Pancreas (tissue), 10 donors: Measurements from ENCODE around the gene LRRC23. TPM values are rescaled to one million over a fixed set of nuclear protein-coding genes. Genes with fewer than 3 reads are reported as not detected.

Experiments
- ATAC-seq, 4 donors: fragments of 200-7000 bp; cut with Tn5 transposase; one replicate each; pipeline versions ENCODE4 v1.8.0 to v1.9.1; 2020; ENCODE audit warnings: mild to moderate bottlenecking in 4 of 4, moderate library complexity in 4 of 4
- DNase-seq, 6 donors: peaks; one replicate each; pipeline ENCODE4 v3.0.0-alpha.2; 2020
- FAIRE-seq: peaks from 2 replicates; lab custom pipeline; 2012; peaks lifted over from hg19 to GRCh38; lab: Jason Lieb, UNC
- H3K27ac ChIP-seq, 4 donors: fragments of 200-600 bp; sonication (generic); 1 replicate in 3 of 4; 2 replicates in 1 of 4; pipeline versions ENCODE4 v1.5.0 to v1.8.0; 2020
- H3K27me3 ChIP-seq, 4 donors: fragments of 200-600 bp; one replicate each; pipeline ENCODE4 v1.8.0; 2021
- H3K36me3 ChIP-seq, 3 donors: fragments of 200-600 bp; sonication (generic) in 1 of 3; one replicate each; pipeline versions ENCODE4 v1.5.0 to v1.8.0; 2020 to 2021
- H3K4me1 ChIP-seq, 3 donors: fragments of 200-600 bp; one replicate each; pipeline ENCODE4 v1.8.0; 2021
- H3K4me3 ChIP-seq, 4 donors: fragments of 200-600 bp; sonication (generic) in 2 of 4; one replicate each; pipeline versions ENCODE4 v1.5.0 to v1.8.0; 2020 to 2021
- H3K9me3 ChIP-seq, 4 donors: fragments of 200-600 bp; one replicate each; pipeline ENCODE4 v1.8.0; 2021
- CTCF ChIP-seq, 4 donors: fragments of 200-600 bp; sonication (generic) in 3 of 4; IDR thresholded peaks; one replicate each; pipeline versions ENCODE4 v1.5.0 to v1.8.0; 2021; ENCODE audit warnings: antibody characterized with exemption in 4 of 4
- WGBS, 2 donors: extraction: QIAGEN DNeasy Blood & Tissue Kit; methylation state at CpG; one replicate each; pipeline ENCODE4 v1.1.7; 2013; 5-methylcytosine and 5-hydroxymethylcytosine counted together
- intact Hi-C, 3 donors: fragments of 100-400 bp; cut with DNase I; formaldehyde crosslinking; loops; one replicate each; pipeline versions ENCODE4 v1.11.1 to v1.14.2; 2022
- polyA plus RNA-seq, 2 donors: library from polyadenylated mRNA; stranded (reverse); fragments of 200-250 nt; gene quantifications; one replicate each; pipeline ENCODE4 v1.2.3, GENCODE V29; 2013
- total RNA-seq, 6 donors: library from RNA; stranded (reverse); fragmentation: NEBNext Ultra II Directional in 4 of 6; extraction: Animal tissue kit (Norgen Biotek cat#: 25700) in 4 of 6; gene quantifications; one replicate each; pipeline versions ENCODE4 v1.2.1 to v1.2.4, GENCODE V29; 2021 to 2023
- donor health status: healthy with polysubstance abuse.
- donor health status: DM: no; HTN: no; CAD: no; lungs with moderate emphysema.
- donor health status: DM: no; HTN: no; CAD: no.
- donor health status: control.
- donor health status: control.
- donor health status: Bipolar disorder and iron deficiency.
- donor health status: DM: yes; HTN: yes; CAD: no.
- donor health status: DM: no; HTN: no; CAD: no.
- donor health status: DM: no; HTN: no; CAD: no.
- donor health status: DM: yes; HTN: yes; CAD: no.

LRRC23 gene
- total RNA-seq (1 to 10 TPM; 1.7 to 5.2 (median 3.4) TPM), polyA plus RNA-seq (10 to 100 TPM in 1 of 2 donors, 1 to 10 TPM in 1; 8.8 to 13.0 TPM)

GRCh38 chr12:6904280-6905276 lies at the start of gene LRRC23:
TSS of gene LRRC23 (plus strand) at chr12:6904822. CDS start at chr12:6905634, 812 bp downstream.
- Histone ChIP-seq H3K4me1 (peaks cover 4 to 15% (median 4%) of the 10 kb centered on the region in 3 donors), H3K9me3 (no peaks in the 10 kb centered on the region), H3K4me3 (peak within 1 kb of the TSS; percentile 40 to 63 (median 48)), H3K27ac (peak within 1 kb of the TSS; percentile 69 to 77 (median 72)), H3K36me3 (no peaks in the 10 kb centered on the region), H3K27me3 (no peaks in the 10 kb centered on the region)
- peak; percentile 95 to 99 (median 98) for DNase-seq
- peak; percentile 93 for FAIRE-seq
- peak; percentile 97 for ATAC-seq
- intact Hi-C loops, result no loop called here
- WGBS, 2 donors, result 4 to 5% methylated on average over 34 of the region's 34 CpGs
- no peak for TF ChIP-seq CTCF (IDR thresholded peaks at IDR 0.05)

- no peaks in the 10 kb centered on the region for H3K9me3 ChIP-seq
- peaks cover 3 to 30% (median 12%) of the 10 kb centered on the region in 3 donors for H3K36me3 ChIP-seq
- WGBS, 2 donors, result 88 to 92% methylated on average over 14 of the region's 14 CpGs
- DNase-seq (no peak), FAIRE-seq (no peak), ATAC-seq (no peak)
- intact Hi-C loops, result no loop called here
- no peak for TF ChIP-seq CTCF (IDR thresholded peaks at IDR 0.05)
- no peak overlapping the region for H3K4me3 ChIP-seq
- peaks cover 0 to 10% (median 7%) of the 10 kb centered on the region in 3 donors for H3K4me1 ChIP-seq
- no peak overlapping the region for H3K27ac ChIP-seq
- no peaks in the 10 kb centered on the region for H3K27me3 ChIP-seq
Observed at GRCh38 chr12:6855322-6855721, 49.3 kb upstream of the LRRC23 start.

- WGBS, 2 donors, result 92% methylated on average over 2 of the region's 2 CpGs
- H3K9me3 ChIP-seq, result no peaks in the 10 kb centered on the region
- peak in 1 of 6 donors; percentile 8 for DNase-seq
- H3K4me1 ChIP-seq, result no peaks in the 10 kb centered on the region
- no peak for TF ChIP-seq CTCF (IDR thresholded peaks at IDR 0.05)
- peaks cover 3 to 30% (median 25%) of the 10 kb centered on the region in 3 donors for H3K36me3 ChIP-seq
- no peak for ATAC-seq
- no peak overlapping the region for H3K4me3 ChIP-seq
- H3K27ac ChIP-seq, result no peak overlapping the region
- FAIRE-seq, result no peak
- H3K27me3 ChIP-seq, result no peaks in the 10 kb centered on the region
- intact Hi-C loops, result no loop called here
Observed at GRCh38 chr12:6858799-6859198, 45.8 kb upstream of the LRRC23 start.

- Histone ChIP-seq H3K27me3 (no peaks in the 10 kb centered on the region), H3K4me1 (no peaks in the 10 kb centered on the region), H3K9me3 (no peaks in the 10 kb centered on the region), H3K4me3 (no peak overlapping the region), H3K36me3 (peaks cover 3 to 30% (median 25%) of the 10 kb centered on the region in 3 donors), H3K27ac (no peak overlapping the region)
- FAIRE-seq (no peak), DNase-seq (peak in 1 of 6 donors; percentile 49), ATAC-seq (no peak)
- intact Hi-C loops, result no loop called here
- TF ChIP-seq CTCF (IDR thresholded peaks at IDR 0.05), result no peak
- 94 to 95% methylated on average over 9 of the region's 9 CpGs for WGBS, 2 donors
Observed at GRCh38 chr12:6860116-6860515, 44.5 kb upstream of the LRRC23 start.
